GM21825 (cell line): ENCODE measurements around the gene NPFFR1.

Experiments
- ATAC-seq: cut with Tn5 transposase; IDR thresholded peaks from one replicate; pipeline ENCODE4 v1.9.1; 2021; ENCODE audit warnings: mild to moderate bottlenecking, moderate library complexity; ENCODE audit not compliant: unreplicated experiment

NPFFR1 gene

GRCh38 chr10:70283445-70284399 is at the start of gene NPFFR1:
Gene NPFFR1 (minus strand): TSS chr10:70284004. CDS start chr10:70283676, 328 bp downstream.
- ATAC-seq, result no peak

- ATAC-seq, result no peak
These were observed 49.5 kb upstream of the NPFFR1 start for GRCh38 chr10:70333268-70333667.

- peak; percentile 73 for ATAC-seq
These were observed 47.9 kb upstream of the NPFFR1 start for GRCh38 chr10:70331486-70332268.

GRCh38 chr10:70331160-70331485 is 47.3 kb upstream of the NPFFR1 start:
- ATAC-seq, result no peak

DNA sequence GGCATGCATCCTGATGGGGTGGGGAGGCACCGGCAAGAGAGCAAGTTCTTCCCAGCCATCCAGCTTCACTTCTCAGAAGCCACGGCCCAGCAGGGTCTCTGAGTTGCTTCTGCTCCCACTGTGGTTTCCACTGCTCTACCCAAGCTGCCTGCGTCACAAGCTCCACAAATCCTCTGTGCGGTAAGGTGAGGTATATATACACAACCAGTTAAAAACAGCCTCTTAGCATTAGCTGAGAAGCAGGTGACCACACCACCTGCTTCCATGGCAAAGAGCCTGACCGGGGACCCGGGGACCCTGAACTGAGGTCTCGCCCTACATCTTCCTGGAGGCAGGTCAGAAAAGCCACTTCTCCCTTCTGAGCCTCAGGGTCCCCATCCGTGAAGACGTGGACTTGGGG is 46.9 kb upstream of the NPFFR1 start:
- ATAC-seq, result no peak

DNA sequence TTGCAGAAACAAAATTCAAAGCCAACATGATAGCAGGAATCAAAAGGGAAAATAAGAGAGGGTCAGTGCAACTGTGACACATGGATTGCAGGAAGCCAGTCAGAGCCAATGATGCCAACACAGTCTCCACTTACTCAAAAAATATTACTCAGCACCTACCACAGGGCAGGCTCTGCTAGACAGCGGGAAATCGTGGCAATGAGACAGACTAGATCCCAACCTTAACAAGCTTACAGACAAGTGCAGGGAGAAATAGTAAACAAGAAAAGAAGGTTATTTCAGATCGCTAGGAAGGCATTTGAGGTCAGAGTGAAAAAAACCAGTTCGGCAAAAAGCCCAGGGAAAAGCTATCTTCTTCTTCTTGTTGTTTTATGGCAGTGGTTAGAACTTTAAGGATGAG is 45.2 kb upstream of the NPFFR1 start:
- ATAC-seq, result no peak

DNA sequence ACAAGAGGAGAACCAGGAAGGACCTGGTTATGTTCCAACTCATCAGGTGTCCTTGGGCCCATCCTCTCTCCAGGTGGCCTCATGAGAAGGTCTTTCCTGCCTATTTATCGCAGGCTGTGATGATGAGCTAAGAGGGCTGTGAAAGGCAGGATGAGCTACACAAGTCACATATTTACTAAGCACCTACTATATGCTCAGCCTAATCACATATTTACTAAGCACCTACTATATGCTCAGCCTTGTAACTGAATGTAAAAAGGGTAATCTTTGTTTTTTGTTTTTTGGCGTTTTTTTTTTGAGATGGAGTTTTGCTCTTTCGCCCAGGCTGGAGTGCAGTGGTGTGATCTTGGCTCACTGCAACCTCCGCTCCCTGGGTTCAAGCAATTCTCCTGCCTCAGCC is 44.2 kb upstream of the NPFFR1 start:
- no peak for ATAC-seq

GRCh38 chr10:70324951-70325781 is 41.4 kb upstream of the NPFFR1 start:
- no peak for ATAC-seq

DNA sequence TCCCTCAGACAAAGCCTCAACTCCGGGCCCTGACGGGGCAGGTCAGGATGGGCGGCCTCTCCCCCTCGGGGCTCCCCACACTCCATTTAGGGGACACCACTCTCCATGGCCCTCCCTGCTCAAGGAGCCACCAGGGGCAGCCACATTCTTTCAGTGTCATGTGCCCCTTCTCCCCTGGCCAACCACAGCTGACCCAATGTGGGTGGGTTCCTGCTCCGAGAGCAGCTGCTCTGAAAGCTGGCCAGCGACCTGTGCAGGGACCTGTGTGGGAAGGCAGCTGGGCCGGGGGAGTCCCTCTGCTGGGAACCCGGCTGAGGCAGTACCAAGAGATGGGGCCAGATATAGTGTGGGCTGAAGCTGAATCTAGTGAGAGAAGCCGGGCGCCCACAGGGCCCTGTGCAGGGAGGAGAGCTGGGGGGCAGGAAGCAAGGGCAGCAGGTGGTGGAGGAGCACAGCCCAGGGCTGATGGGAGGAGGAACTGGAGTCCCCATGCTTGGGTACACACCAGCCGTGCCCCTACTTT is 40.6 kb upstream of the NPFFR1 start:
- ATAC-seq, result peak; percentile 58

DNA sequence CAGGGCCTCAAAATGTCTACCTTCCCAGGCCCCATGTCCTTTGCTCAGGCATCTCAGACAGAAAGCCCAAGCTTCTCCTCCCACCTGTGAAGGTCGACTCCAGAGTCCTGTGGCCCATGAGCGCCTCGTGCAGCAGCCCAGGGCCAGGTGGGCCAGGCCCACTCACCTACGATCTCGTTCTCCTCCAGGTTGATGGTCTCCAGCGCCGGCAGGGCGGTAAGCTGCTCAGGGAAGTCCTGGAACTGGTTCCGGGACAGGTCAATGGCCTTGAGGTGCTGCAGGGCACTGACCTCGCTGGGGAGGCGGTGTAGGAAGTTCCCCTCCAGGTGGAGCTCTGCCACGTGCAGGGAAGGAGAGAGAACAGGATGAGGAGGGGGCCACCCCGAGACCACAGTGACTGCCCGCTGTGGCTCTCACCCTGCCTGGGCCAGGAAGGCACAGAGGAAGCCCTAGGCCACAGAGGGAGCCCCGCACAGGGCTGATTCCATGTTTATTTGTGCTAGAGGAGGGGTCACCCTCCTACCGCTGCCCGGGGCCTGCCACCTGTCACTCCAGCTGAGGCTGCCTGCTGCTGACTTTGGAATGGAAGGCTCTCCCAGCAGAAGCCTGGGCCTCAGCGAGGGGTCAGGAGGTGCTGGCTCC is 40.0 kb upstream of the NPFFR1 start:
- no peak for ATAC-seq

GRCh38 chr10:70323138-70323696 is 39.4 kb upstream of the NPFFR1 start:
- no peak for ATAC-seq

DNA sequence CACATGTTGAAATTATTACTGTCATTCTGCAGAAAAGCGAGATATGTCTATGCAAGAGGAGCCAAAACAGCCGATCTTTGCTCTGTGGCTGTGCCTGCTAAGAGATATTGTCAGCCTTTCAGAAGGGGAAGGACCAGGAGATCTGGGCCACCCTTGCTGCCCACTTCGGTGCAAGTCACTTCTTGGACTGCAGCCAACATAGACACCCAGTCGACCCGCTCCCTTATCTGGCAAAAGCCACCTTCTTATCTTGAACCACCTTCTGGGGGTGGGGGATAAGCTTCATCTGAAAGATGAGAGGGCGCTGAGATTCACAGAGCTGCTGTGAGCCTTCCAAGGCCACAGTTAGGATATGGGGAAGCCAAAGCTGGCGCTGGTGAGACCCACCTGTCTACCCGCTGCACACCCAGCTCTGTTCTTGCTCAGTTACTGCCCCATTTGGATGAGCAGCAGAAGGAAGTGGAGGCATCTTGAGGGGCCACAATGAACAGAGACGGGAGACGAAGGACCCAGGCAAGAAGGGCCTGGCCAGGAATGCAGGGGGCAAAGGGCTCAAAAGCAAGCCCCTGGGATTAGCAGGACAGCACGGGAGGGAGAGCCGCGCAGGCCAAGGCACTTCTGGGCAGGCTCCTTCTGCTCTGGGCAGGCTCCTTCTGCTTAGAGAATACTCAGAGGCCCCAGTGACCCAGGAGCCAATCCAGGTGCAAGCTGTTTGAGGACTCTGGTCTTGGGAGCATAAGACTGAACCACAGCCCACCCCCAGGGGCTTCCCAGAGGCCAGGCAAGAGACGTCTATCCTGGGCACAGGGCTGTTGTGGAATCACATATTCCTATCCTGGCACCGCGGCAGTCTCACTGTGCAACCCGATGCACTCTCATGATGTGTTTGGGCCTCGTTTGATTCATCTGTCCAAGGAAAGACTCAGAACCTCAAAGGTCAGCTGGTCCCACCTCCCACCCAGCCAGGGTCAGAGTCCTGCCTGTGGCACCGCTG is 38.4 kb upstream of the NPFFR1 start:
- ATAC-seq, result no peak

DNA sequence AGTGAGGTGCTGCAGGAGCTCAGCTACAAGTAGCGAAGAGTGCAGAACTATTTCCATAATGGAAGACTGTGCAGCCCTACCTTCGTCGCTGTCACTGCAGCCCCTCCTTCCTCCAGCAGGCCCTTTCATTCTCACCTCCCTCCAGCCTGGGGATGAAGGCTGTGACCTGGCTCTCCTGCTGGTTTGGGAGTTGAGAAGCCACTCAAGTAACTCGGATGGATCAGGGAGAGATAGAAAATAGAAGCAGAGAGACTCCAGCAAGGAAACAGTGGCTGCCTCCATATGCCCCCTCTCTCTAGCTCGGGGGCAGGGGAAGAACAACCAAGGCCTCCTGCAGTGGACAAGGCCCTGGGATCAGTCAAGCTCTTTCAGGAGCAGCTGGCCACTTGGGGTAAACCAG is 37.4 kb upstream of the NPFFR1 start:
- no peak for ATAC-seq

DNA sequence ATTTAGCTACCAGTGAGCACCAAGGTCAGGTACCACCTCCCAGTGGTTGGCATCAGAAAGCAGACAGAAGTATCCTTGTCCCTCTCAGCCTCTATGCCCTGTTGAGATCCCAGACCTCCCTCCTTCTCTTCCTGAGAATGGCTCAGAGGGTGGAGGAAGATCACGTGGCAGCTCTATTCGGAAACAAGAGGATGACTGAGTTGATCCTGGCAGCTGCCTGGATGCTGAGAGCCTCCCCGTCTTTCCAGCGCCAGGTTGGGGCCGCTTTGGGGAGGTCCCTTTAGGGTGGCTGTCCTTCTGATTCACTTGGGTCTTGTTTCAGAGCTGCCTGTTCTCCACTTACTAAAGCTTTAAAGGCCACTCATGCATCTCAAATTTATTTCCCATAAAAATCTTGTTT is 36.9 kb upstream of the NPFFR1 start:
- ATAC-seq, result no peak

DNA sequence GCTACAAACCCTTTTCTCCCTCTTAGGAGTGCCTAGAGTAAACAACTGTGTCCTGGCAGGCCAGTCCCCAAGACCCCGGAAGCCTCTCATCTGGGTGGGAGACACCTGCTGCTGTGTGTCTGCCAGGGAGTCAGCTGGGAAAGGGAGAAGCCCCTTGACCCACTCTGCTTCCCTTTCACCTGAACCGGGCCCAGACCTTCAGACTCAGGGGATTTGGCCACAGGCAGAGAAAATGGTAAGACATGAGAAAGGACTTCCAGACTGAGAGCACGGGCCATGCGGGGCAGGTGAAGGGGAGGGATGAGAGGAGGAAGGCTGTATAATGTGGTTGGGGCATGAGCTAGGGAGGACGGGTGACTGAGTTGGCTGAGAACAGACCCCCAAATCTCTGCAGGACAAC is 36.0 kb upstream of the NPFFR1 start:
- no peak for ATAC-seq

GRCh38 chr10:70319183-70319582 is 35.4 kb upstream of the NPFFR1 start:
- no peak for ATAC-seq

DNA sequence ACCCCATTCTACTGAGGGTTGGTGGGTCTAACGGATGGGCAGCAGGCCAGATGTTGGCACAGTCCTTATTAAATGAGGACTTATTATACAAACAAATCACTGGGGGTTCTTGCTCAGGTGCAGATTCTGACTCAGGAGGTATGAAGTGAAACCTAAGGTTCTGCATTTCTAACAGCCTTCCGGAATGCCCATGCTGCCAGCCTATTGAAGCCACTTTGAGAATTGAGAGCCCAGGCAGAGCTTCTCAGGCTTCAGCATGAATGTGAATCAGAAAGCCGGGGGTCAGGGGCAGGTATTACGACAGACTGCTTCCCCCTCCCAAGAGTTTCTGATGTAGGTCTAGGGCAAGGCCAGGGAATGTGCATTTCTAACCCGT is 34.1 kb upstream of the NPFFR1 start:
- ATAC-seq, result no peak

GRCh38 chr10:70317272-70317942 is 33.6 kb upstream of the NPFFR1 start:
- ATAC-seq, result peak; percentile 72
